Spleen (tissue), 11 donors: ENCODE measurements around the gene ACKR2. TPM values are rescaled to one million over a fixed set of nuclear protein-coding genes. Genes with fewer than 3 reads are reported as not detected.
A peak's percentile ranks its signal among the peaks of the same experiment; 100 is the strongest.

Experiments used
- DNase-seq: peaks from one replicate; pipeline ENCODE4 v3.0.0-alpha.2; 2020
- H3K27ac ChIP-seq, 8 donors: fragments of 200-600 bp; sonication (generic) in 7 of 8; 1 replicate in 4 of 8; 2 replicates in 4 of 8; pipeline versions ENCODE4 v1.5.0 to v1.8.0; 2016 to 2021; ENCODE audit warnings: inconsistent platforms in 4 of 8, mild to moderate bottlenecking in 4 of 8, moderate library complexity in 1 of 8
- H3K27me3 ChIP-seq, 7 donors: fragments of 200-600 bp; sonication (generic) in 6 of 7; replicated peaks in 1 of 7; 1 replicate in 4 of 7; 2 replicates in 3 of 7; pipeline versions ENCODE4 v1.5.0 to v1.8.0; 2016 to 2021; ENCODE audit warnings: inconsistent platforms in 3 of 7, mild to moderate bottlenecking in 1 of 7
- H3K36me3 ChIP-seq, 6 donors: fragments of 200-600 bp; sonication (generic) in 5 of 6; 1 replicate in 4 of 6; 2 replicates in 2 of 6; pipeline versions ENCODE4 v1.5.0 to v1.8.0; 2016 to 2021; ENCODE audit warnings: inconsistent platforms in 2 of 6
- H3K4me1 ChIP-seq, 6 donors: fragments of 200-600 bp; sonication (generic) in 5 of 6; 1 replicate in 3 of 6; 2 replicates in 3 of 6; pipeline versions ENCODE4 v1.5.0 to v1.8.0; 2016 to 2021; ENCODE audit warnings: inconsistent platforms in 3 of 6
- H3K4me3 ChIP-seq, 8 donors: fragments of 200-600 bp; sonication (generic) in 7 of 8; 1 replicate in 4 of 8; 2 replicates in 4 of 8; pipeline versions ENCODE4 v1.5.0 to v1.8.0; 2016 to 2021; ENCODE audit warnings: inconsistent platforms in 4 of 8, mild to moderate bottlenecking in 4 of 8, moderate library complexity in 2 of 8
- H3K9me3 ChIP-seq, 8 donors: fragments of 200-600 bp; sonication (generic) in 7 of 8; 1 replicate in 4 of 8; 2 replicates in 4 of 8; pipeline versions ENCODE4 v1.5.0 to v1.8.0; 2016 to 2021; ENCODE audit warnings: inconsistent platforms in 4 of 8
- POLR2A ChIP-seq, 3 donors: fragments of 450-650 bp; IDR thresholded peaks; one replicate each; pipeline ENCODE4 v1.5.1; 2017; ENCODE audit warnings: antibody characterized with exemption in 3 of 3, mild to moderate bottlenecking in 1 of 3
- POLR2AphosphoS5 ChIP-seq, 3 donors: sonication (generic); formaldehyde crosslinking; IDR thresholded peaks; one replicate each; pipeline ENCODE4 v1.5.1; 2017; ENCODE audit warnings: antibody characterized with exemption in 3 of 3
- WGBS, 5 donors: extraction: QIAGEN DNeasy Blood & Tissue Kit in 3 of 5; methylation state at CpG; one replicate each; pipeline versions ENCODE4 v1.1.5 to v1.1.7; 2013 to 2018; 5-methylcytosine and 5-hydroxymethylcytosine counted together
- intact Hi-C: fragments of 100-400 bp; cut with DNase I; formaldehyde crosslinking; loops from one replicate; pipeline ENCODE4 v1.15.0; 2023; ENCODE audit warnings: low total_unique reads
- polyA plus RNA-seq, 3 donors: library from polyadenylated mRNA; stranded (reverse); fragments of 200-250 nt; gene quantifications; one replicate each; pipeline ENCODE4 v1.2.1, GENCODE V29; 2013
- total RNA-seq, 7 donors: library from RNA; depleted of rRNA in 3 of 7; stranded (reverse); fragments of >200 nt in 3 of 7; fragmentation: NEBNext Ultra II Directional in 4 of 7; extraction: Animal tissue kit (Norgen Biotek cat#: 25700) in 4 of 7; gene quantifications; one replicate each; pipeline versions ENCODE4 v1.1.0 to v1.2.1, GENCODE V29; 2016 to 2021
- TF ChIP-seq, protein P1 (sequence below), 11 experiments: fragments of 200-600 bp in 7 of 11; fragments of 450-650 bp in 4 of 11; sonication (generic) in 4 of 11; IDR thresholded peaks in 8 of 11; conservative IDR thresholded peaks in 3 of 11; 1 replicate in 7 of 11; 2 replicates in 4 of 11; pipeline versions ENCODE4 v1.4.0 to v1.8.0; 2016 to 2021; ENCODE audit warnings: antibody characterized with exemption in 11 of 11, inconsistent platforms in 4 of 11, mild to moderate bottlenecking in 1 of 11
- donor health status: healthy with polysubstance abuse.
- donor health status: DM: no; HTN: no; CAD: no; lungs with moderate emphysema.
- donor health status: DM: no; HTN: no; CAD: no.
- donor health status: Bipolar disorder and iron deficiency.
- donor health status: healthy.
- donor health status: DM: no; HTN: no; CAD: no.
- donor health status: DM: yes; HTN: yes; CAD: no.

Gene ACKR2
- total and polyA plus RNA-seq, 10 donors, result 0.17 to 4.4 (median 0.94) TPM

DNA sequence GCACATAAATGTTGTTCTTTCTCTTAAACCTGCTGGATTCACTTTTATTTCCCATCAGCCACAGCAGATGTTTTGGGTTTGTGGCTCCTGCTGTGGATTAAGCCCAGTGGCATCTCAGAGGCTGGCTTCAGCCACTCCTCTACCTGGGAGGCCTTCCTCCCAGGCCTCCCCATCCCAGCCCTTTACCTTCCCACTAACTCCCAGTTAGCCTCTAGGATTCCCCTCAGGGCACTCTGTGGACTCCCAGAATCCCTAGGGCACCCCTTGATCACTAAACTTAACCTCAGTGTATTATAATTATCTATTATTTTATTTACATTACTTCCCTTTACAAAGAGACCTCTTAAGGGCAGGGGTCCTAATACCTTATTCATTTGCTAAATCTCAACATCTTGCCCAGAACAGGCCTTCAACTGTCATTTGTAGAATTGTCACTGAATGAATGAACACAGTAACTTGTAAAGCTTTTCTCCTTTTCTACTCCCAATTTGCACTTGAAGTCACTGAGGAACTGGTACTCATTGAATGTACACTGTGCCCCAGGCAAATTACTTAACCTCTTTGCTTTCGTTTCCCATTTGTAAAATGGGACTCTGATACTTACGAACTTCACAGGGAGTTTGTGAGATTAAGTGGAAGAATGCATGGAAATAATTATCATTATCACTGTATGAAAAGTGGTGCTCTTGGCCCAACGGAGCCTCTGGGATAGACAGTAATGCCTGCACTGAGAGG lies 44.5 kb upstream of the ACKR2 start:
- no peak for TF ChIP-seq POLR2A (IDR thresholded peaks at IDR 0.05)
- intact Hi-C loops, result no loop called here
- peaks cover 0 to 3% (median 0%) of the 10 kb centered on the region in 8 donors for H3K9me3 ChIP-seq
- peaks cover 0 to 43% (median 3%) of the 10 kb centered on the region in 6 donors for H3K4me1 ChIP-seq
- peak overlapping the region in 4 of 8 donors; percentile 6 to 58 (median 52) for H3K27ac ChIP-seq
- H3K36me3 ChIP-seq, result no peaks in the 10 kb centered on the region
- no peaks in the 10 kb centered on the region for H3K27me3 ChIP-seq
- no peak overlapping the region for H3K4me3 ChIP-seq
- no peak for DNase-seq
- 76 to 84% (median 81%) methylated on average over 3 of the region's 3 CpGs for whole genome bisulfite sequencing, 5 donors

DNA sequence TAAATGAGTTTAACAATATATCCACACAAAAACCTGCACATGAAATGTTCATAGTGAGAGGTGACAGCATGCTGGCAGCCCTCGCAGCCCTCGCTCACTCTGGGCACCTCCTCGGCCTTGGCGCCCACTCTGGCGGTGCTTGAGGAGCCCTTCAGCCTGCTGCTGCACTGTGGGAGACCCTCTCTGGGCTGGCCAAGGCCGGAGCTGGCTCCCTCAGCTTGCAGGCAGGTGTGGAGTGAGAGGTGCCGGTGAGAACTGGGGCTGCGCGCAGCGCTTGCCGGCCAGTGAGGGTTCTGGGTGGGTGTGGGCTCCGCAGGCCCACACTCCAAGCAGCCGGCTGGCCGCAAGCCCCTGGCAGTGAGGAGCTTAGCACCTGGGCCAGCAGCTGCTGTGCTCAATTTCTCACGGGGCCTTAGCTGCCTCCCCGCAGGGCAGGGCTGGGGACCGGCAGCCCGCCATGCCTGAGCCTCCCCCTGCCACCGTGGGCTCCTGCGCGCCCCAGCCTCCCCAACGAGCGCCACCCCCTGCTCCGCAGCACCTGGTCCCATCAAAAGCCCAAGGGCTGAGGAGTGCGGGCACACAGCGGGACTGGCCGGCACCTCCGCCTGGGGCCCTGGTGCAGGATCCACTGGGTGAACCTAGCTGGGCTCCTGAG lies 39.6 kb upstream of the ACKR2 start:
- 78 to 96% (median 95%) methylated on average over 6 to 28 of the region's 28 CpGs for WGBS, 5 donors
- H3K4me3 ChIP-seq, result no peak overlapping the region
- TF ChIP-seq POLR2AphosphoS5 (IDR thresholded peaks at IDR 0.05), result no peak
- TF ChIP-seq, protein P1, sequence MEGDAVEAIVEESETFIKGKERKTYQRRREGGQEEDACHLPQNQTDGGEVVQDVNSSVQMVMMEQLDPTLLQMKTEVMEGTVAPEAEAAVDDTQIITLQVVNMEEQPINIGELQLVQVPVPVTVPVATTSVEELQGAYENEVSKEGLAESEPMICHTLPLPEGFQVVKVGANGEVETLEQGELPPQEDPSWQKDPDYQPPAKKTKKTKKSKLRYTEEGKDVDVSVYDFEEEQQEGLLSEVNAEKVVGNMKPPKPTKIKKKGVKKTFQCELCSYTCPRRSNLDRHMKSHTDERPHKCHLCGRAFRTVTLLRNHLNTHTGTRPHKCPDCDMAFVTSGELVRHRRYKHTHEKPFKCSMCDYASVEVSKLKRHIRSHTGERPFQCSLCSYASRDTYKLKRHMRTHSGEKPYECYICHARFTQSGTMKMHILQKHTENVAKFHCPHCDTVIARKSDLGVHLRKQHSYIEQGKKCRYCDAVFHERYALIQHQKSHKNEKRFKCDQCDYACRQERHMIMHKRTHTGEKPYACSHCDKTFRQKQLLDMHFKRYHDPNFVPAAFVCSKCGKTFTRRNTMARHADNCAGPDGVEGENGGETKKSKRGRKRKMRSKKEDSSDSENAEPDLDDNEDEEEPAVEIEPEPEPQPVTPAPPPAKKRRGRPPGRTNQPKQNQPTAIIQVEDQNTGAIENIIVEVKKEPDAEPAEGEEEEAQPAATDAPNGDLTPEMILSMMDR (IDR thresholded peaks at IDR 0.05 in 8 of 11, conservative IDR thresholded peaks at IDR 0.05 in 3 of 11), result no peak
- intact Hi-C loops, result no loop called here
- H3K27ac ChIP-seq, result no peak overlapping the region
- DNase-seq, result peak; percentile 76
- H3K36me3 ChIP-seq, result no peaks in the 10 kb centered on the region
- H3K4me1 ChIP-seq, result peaks cover 3 to 36% (median 10%) of the 10 kb centered on the region in 6 donors
- peaks cover 0 to 7% (median 0%) of the 10 kb centered on the region in 8 donors for H3K9me3 ChIP-seq
- no peaks in the 10 kb centered on the region for H3K27me3 ChIP-seq

- peaks cover 0 to 7% (median 0%) of the 10 kb centered on the region in 8 donors for H3K9me3 ChIP-seq
- H3K27ac ChIP-seq, result no peak overlapping the region
- TF ChIP-seq POLR2AphosphoS5 (IDR thresholded peaks at IDR 0.05) (no peak), POLR2A (IDR thresholded peaks at IDR 0.05) (no peak)
- TF ChIP-seq, protein P1 (IDR thresholded peaks at IDR 0.05 in 8 of 11, conservative IDR thresholded peaks at IDR 0.05 in 3 of 11), result no peak
- intact Hi-C loops, result no loop called here
- peaks cover 3 to 22% (median 10%) of the 10 kb centered on the region in 6 donors for H3K4me1 ChIP-seq
- DNase-seq, result no peak
- H3K27me3 ChIP-seq, result no peaks in the 10 kb centered on the region
- 76 to 100% (median 86%) methylated on average over 1 of the region's 1 CpG for WGBS, 5 donors
- no peaks in the 10 kb centered on the region for H3K36me3 ChIP-seq
- H3K4me3 ChIP-seq, result no peak overlapping the region
These were observed 38.0 kb upstream of the ACKR2 start for GRCh38 chr3:42771271-42771670.

GRCh38 chr3:42772670-42773408 lies 36.4 kb upstream of the ACKR2 start, which contains the start of gene CCDC13:
Gene CCDC13 (minus strand): TSS chr3:42773253. CDS start chr3:42758345, 14,908 bp downstream.
- intact Hi-C loops, result no loop called here
- peak; percentile 99 for DNase-seq
- H3K36me3 ChIP-seq, result no peaks in the 10 kb centered on the region
- no peaks in the 10 kb centered on the region for H3K27me3 ChIP-seq
- H3K27ac ChIP-seq, result peak within 1 kb of the TSS; percentile 68 to 96 (median 90)
- 1 to 2% (median 1%) methylated on average over 40 to 63 of the region's 63 CpGs for WGBS, 5 donors
- peak within 1 kb of the TSS; percentile 45 to 78 (median 64) for H3K4me3 ChIP-seq
- peaks cover 3 to 20% (median 10%) of the 10 kb centered on the region in 6 donors for H3K4me1 ChIP-seq
- H3K9me3 ChIP-seq, result peaks cover 0 to 7% (median 0%) of the 10 kb centered on the region in 8 donors
- TF ChIP-seq POLR2AphosphoS5 (IDR thresholded peaks at IDR 0.05), result peak; percentile 85 to 93 (median 90)
- TF ChIP-seq POLR2A (IDR thresholded peaks at IDR 0.05), result peak in 2 of 3 donors; percentile 2 to 22
- TF ChIP-seq, protein P1 (IDR thresholded peaks at IDR 0.05 in 8 of 11, conservative IDR thresholded peaks at IDR 0.05 in 3 of 11), result peak in 1 of 11 experiments; percentile 9
